GM21447 (cell line): ENCODE data around the gene IFNG.

Source experiments
- ATAC-seq: cut with Tn5 transposase; IDR thresholded peaks from one replicate; pipeline ENCODE4 v1.9.1; 2021; ENCODE audit not compliant: unreplicated experiment

Gene IFNG

GRCh38 chr12:68118096-68118755 is 41.3 kb downstream of the IFNG start:
- no peak for ATAC-seq

GRCh38 chr12:68117661-68118060 is 41.9 kb downstream of the IFNG start:
- ATAC-seq: no peak

- ATAC-seq: no peak
Measured at GRCh38 chr12:68115281-68115680, 44.3 kb downstream of the IFNG start.

- no peak for ATAC-seq
Measured at GRCh38 chr12:68114606-68115005, 44.9 kb downstream of the IFNG start.

GRCh38 chr12:68113644-68114043 is 45.9 kb downstream of the IFNG start:
- no peak for ATAC-seq

- no peak for ATAC-seq
Measured at GRCh38 chr12:68111995-68112394, 47.5 kb downstream of the IFNG start.

- no peak for ATAC-seq
Measured at GRCh38 chr12:68109444-68110217, 49.9 kb downstream of the IFNG start.

GRCh38 chr12:68109001-68109400 is 50.5 kb downstream of the IFNG start:
- no peak for ATAC-seq

GRCh38 chr12:68106660-68107059 is 52.9 kb downstream of the IFNG start:
- no peak for ATAC-seq

GRCh38 chr12:68106160-68106559 is 53.4 kb downstream of the IFNG start:
- ATAC-seq: no peak
